ENCODE results near the gene FRMPD2.
"Not testable (repeated sequence)": the region's sequence is repeated elsewhere in the genome, so short reads cannot be mapped to it uniquely, and the experiment has no call there.

The FRMPD2 gene

GRCh38 chr10:48122618-48123017 is 151.9 kb downstream of the FRMPD2 start:
- DNase-seq: not testable (repeated sequence)

DNA sequence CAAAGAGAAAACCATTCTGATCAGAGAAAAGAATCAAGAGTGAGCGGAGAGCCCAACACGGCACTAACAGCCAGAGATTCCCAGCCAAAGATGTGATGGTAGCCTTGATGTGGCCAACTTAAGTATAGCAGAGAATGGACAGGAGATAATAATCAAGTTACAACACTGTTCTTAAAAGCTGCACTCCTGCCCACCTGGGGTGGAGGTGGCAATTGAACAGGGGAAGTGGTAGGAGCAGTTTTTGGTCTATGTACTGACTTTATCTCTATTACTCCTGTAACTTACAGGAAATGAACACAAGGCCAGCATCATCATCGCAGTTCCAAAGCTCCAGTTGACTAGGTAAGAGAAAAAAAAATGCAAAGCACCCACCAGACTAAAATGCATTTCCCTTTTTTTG is 164.2 kb downstream of the FRMPD2 start:
- not testable (repeated sequence) for DNase-seq

All from EL (cell line).